Nucleus accumbens (tissue), 56 donors: ENCODE results near the gene PLXNA1.

Source experiments
- DNase-seq, 56 donors: peaks; one replicate each; lab custom pipeline; 2025; lab: John Stamatoyannopoulos, UW

Gene PLXNA1

GRCh38 chr3:126999383-126999782 is 16.5 kb downstream of the PLXNA1 start:
- peak in 52 of 56 donors; percentile 12 to 81 (median 56) for DNase-seq

DNA sequence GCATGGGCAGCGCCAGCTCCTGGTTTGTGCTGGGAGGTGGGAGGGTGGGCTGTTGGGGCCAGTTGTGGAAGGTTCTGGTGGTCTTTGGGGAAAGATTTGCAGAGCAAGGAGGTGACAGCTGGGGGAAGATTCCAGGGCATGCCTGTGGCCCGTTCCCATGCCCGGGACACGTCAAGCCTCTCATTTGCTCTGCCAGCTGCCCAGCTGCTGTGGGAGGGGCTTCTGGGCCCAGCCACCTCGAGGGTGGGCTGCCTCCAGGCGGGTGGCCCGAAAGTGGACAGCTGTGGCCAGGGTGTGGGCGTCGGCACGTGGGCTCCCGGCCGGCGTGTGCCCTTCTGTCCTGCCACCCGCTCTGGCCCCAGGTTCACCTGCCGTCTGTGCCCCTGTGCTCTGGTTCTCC is 17.2 kb downstream of the PLXNA1 start:
- peak in 4 of 56 donors; percentile 9 to 27 (median 10) for DNase-seq

- no peak for DNase-seq
These were observed 17.8 kb downstream of the PLXNA1 start for GRCh38 chr3:127000761-127001160.

DNA sequence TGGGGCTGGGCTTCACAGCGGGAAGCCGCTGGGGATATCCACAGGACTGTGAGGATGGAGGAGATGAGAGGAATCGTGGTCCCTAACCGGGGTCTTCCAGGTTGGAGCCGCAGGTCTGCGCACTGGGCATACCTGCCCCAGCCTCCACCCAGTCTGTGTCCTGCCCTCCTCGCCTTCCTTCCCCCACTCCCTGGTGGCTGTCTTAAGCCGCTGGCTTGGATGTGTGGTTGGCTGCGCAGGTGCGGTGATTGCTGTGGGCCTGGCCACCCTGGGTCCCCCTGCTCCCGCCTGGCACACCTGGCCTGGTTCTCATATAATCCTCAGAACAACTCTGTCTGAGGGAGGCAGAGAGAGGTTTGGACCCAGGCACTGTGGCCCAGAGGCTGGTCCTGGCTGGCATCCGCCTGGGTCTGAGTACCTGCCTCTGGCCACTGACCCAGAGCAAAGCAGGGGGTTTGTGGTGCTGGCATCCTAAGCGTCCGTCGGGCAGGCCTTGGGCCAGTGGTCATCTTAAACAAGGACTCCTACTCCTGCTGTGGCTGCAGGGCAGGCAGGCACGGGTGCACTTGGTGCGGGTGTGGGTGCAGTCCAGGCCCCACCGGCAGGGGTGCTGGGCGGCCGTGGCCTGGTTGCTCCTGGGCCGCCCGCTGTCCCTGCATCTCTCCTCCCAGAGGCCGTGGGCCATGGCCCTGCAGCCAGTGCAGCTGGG is 18.7 kb downstream of the PLXNA1 start:
- no peak for DNase-seq

GRCh38 chr3:127002195-127003174 is 19.6 kb downstream of the PLXNA1 start:
- peak in 34 of 56 donors; percentile 5 to 62 (median 20) for DNase-seq

- no peak for DNase-seq
These were observed 20.2 kb downstream of the PLXNA1 start for GRCh38 chr3:127003175-127003555.

GRCh38 chr3:127003601-127004280 is 20.8 kb downstream of the PLXNA1 start:
- DNase-seq, result no peak

GRCh38 chr3:127004641-127005397 is 21.9 kb downstream of the PLXNA1 start:
- DNase-seq, result no peak

GRCh38 chr3:127005864-127006500 is 23.1 kb downstream of the PLXNA1 start:
- no peak for DNase-seq

- DNase-seq, result no peak
These were observed 24.0 kb downstream of the PLXNA1 start for GRCh38 chr3:127006781-127007436.

DNA sequence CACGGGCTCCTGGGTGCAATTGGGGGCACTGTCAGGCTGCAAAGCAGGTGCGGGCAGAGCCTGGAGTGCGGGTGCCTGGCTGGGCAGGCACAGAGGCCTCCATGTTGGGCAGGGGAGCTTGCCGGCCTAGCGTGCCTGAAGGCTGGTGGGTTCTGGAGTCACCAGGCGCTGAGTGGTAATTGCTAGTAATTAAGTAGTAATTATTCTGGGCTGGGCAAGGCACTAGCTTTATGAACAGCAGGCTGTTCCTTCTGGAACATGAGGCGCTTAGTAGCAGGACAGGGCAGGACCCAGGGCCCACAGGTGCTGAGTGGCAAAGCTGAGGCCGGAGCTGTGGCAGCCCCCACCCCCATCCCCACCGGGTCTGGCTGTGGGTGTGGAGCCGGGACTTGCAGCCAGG is 25.3 kb downstream of the PLXNA1 start:
- no peak for DNase-seq

DNA sequence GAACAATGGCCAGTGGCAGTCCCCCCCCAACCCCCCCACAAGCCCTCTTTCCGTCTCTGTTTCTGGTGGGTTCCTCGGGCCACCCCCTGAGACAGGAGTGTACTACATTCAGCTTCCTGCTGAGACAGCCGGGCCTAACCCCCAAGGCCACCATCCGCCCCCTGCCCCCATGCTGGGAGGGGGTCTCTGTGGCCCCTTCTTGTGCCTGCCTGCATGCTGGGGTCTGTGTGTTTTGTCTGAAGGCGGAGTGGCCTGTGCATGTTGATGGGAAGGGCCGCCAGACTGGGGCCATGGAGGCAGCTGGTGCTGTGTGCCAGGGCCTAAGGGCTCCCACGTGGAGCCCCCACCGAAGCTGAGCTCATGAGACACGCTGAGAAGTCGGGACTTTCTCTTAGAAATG is 26.6 kb downstream of the PLXNA1 start:
- DNase-seq, result no peak

- no peak for DNase-seq
These were observed 28.5 kb downstream of the PLXNA1 start for GRCh38 chr3:127011270-127011992.

DNA sequence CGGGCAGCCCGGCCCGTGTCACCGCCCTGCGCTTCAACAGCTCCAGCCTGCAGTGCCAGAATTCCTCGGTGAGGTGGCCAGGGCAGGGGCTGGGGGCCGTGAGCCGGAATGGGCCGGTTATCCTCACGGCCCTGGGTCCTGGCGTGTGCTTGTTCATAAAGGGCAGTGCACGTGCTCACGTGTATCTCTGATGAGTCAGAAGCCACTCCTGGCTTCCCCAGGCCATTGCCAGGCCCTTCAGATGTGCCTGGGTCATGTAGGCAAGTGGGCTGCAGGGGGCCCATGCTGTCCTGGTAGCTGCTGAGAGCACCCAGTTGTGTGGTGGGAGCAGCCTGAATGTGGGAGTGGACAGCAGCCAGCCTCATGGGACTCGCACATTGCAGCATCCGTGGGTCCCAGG is 29.2 kb downstream of the PLXNA1 start:
- no peak for DNase-seq

GRCh38 chr3:127013181-127013580 is 30.3 kb downstream of the PLXNA1 start:
- no peak for DNase-seq

- no peak for DNase-seq
These were observed 31.0 kb downstream of the PLXNA1 start for GRCh38 chr3:127013758-127014535.

DNA sequence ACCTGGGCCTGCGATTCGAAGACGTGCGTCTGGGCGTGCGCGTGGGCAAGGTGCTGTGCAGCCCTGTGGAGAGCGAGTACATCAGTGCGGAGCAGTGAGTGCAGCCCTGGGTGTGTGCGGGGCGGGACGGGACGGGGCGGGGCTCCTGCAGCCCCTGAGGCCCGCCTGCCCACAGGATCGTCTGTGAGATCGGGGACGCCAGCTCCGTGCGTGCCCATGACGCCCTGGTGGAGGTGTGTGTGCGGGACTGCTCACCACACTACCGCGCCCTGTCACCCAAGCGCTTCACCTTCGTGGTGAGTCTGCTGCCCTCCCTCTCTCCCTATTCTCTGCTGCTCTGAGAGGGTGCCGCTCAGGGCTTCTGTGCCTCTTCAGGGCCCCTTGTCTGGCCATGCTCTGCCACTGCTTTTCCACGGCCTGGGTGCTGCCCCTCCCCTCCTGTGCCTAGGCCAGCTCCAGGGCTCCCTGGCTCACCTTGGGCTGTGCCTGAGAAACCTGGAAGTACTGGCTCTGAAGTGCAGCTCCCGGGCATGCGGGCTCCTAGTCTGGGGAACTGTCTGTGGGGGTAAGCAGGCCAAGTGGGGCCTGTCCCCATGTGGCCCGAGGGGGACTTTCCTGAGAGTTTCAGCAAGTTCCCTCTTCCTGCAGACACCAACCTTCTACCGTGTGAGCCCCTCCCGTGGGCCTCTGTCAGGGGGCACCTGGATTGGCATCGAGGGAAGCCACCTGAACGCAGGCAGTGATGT is 31.8 kb downstream of the PLXNA1 start:
- peak in 2 of 56 donors; percentile 3 to 20 for DNase-seq
